Ovary (tissue), 3 donors: ENCODE results near the gene LTK.

Experiments used
- CTCF ChIP-seq, 3 donors: fragments of 450-650 bp in 2 of 3; fragments of 200-600 bp in 1 of 3; IDR thresholded peaks; one replicate each; pipeline versions ENCODE4 v1.5.1 to v1.8.0; 2016 to 2022; ENCODE audit warnings: antibody characterized with exemption in 3 of 3, mild to moderate bottlenecking in 1 of 3
- POLR2A ChIP-seq: fragments of 450-650 bp; IDR thresholded peaks from one replicate; pipeline ENCODE4 v1.6.1; 2017; ENCODE audit warnings: antibody characterized with exemption, mild to moderate bottlenecking, moderate library complexity
- donor health status: DM: no; HTN: no; CAD: no.

- TF ChIP-seq CTCF (IDR thresholded peaks at IDR 0.05) (no peak), POLR2A (no peak)
Observed at GRCh38 chr15:41499109-41499851, 14.3 kb downstream of the LTK start.
